ENCODE results near the gene BRD1. TPM values are rescaled to one million over a fixed set of nuclear protein-coding genes. Genes with fewer than 3 reads are reported as not detected.

Gene BRD1
- polyA plus RNA-seq, 1 experiment: 4.6 TPM

- TF ChIP-seq CTCF (IDR thresholded peaks at IDR 0.05; ENCODE audit: low read depth, low read length): no peak
- Histone ChIP-seq H3K27ac (ENCODE audit: low read depth, low read length) (no peak overlapping the region), H3K9me3 (ENCODE audit: control insufficient read depth, insufficient read depth, low read length) (peaks cover 5% of the 10 kb centered on the region; the same call in 1 of the 2 replicates), H3K27me3 (ENCODE audit: control insufficient read depth, insufficient read depth, low read length) (peaks cover 60% of the 10 kb centered on the region), H3K4me3 (ENCODE audit: low read depth, low read length) (no peak overlapping the region)
- ChIA-PET CTCF (no interaction called here), POLR2A (no interaction called here)
- no peak for DNase-seq (ENCODE audit: low read depth, low spot score)
Measured at GRCh38 chr22:49845666-49846459, 18.2 kb upstream of the BRD1 start.

GRCh38 chr22:49845241-49845640 is 17.6 kb upstream of the BRD1 start:
- Histone ChIP-seq H3K4me3 (ENCODE audit: low read depth, low read length) (no peak overlapping the region), H3K9me3 (ENCODE audit: control insufficient read depth, insufficient read depth, low read length) (peaks cover 5% of the 10 kb centered on the region; the same call in 1 of the 2 replicates), H3K27ac (ENCODE audit: low read depth, low read length) (no peak overlapping the region), H3K27me3 (ENCODE audit: control insufficient read depth, insufficient read depth, low read length) (peaks cover 54% of the 10 kb centered on the region)
- TF ChIP-seq CTCF (IDR thresholded peaks at IDR 0.05; ENCODE audit: low read depth, low read length): no peak
- ChIA-PET CTCF (no interaction called here), POLR2A (no interaction called here)
- no peak for DNase-seq (ENCODE audit: low read depth, low spot score)

GRCh38 chr22:49838771-49839717 is 11.4 kb upstream of the BRD1 start:
- Histone ChIP-seq H3K27me3 (ENCODE audit: control insufficient read depth, insufficient read depth, low read length) (peaks cover 7% of the 10 kb centered on the region), H3K4me3 (ENCODE audit: low read depth, low read length) (no peak overlapping the region), H3K9me3 (ENCODE audit: control insufficient read depth, insufficient read depth, low read length) (no peaks in the 10 kb centered on the region; the same call in 1 of the 2 replicates), H3K27ac (ENCODE audit: low read depth, low read length) (no peak overlapping the region)
- ChIA-PET POLR2A (no interaction called here), CTCF (no interaction called here)
- no peak for TF ChIP-seq CTCF (IDR thresholded peaks at IDR 0.05; ENCODE audit: low read depth, low read length)
- DNase-seq (ENCODE audit: low read depth, low spot score): no peak

DNA sequence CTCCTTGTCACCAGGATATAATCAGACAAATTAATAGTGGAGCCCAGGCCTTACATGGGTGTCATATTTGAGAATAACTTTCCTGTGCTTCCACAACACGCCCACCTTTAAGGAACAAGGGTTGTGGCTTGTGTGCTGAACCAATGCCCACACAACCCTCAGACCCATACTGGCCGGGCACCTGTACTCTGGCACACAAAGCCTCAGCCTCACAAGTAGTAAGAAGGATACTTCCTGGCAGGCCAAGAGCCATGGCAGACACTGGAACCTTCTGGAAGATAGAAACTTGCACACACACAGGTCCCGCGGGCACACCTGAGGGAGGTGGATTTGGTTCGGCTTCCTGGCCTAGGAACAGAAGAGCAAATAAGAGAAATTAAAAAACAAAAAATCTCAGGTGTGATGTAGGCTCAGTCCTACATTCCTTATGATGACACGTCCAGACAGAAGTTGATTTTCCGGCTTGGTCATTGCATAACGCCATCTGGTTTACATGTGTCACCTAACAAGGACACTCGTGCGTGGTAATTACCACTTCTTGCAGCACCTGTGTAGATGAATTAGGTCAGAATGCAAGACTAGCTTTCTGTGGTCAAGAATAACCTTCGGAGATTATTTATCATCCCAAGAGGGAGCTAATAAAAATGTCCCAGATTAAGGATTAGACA is 5.8 kb upstream of the BRD1 start:
- TF ChIP-seq CTCF (IDR thresholded peaks at IDR 0.05; ENCODE audit: low read depth, low read length): no peak
- peaks cover 30% of the 10 kb centered on the region for H3K9me3 ChIP-seq (ENCODE audit: control insufficient read depth, insufficient read depth, low read length)
- no peak overlapping the region for H3K27ac ChIP-seq (ENCODE audit: low read depth, low read length)
- H3K27me3 ChIP-seq (ENCODE audit: control insufficient read depth, insufficient read depth, low read length): peaks cover 16% of the 10 kb centered on the region
- no peak for DNase-seq (ENCODE audit: low read depth, low spot score)
- no peak overlapping the region for H3K4me3 ChIP-seq (ENCODE audit: low read depth, low read length)
- ChIA-PET CTCF (no interaction called here), POLR2A (no interaction called here)
